ENCODE measurements around the gene LCE5A.
"Not testable (repeated sequence)": the region's sequence is repeated elsewhere in the genome, so short reads cannot be mapped to it uniquely, and the experiment has no call there.

The LCE5A gene

GRCh38 chr1:152510503-152510902 is at the start of gene LCE5A:
TSS of gene LCE5A (plus strand) at chr1:152510803. CDS start at chr1:152511535, 732 bp downstream.
- no peak for DNase-seq

DNA sequence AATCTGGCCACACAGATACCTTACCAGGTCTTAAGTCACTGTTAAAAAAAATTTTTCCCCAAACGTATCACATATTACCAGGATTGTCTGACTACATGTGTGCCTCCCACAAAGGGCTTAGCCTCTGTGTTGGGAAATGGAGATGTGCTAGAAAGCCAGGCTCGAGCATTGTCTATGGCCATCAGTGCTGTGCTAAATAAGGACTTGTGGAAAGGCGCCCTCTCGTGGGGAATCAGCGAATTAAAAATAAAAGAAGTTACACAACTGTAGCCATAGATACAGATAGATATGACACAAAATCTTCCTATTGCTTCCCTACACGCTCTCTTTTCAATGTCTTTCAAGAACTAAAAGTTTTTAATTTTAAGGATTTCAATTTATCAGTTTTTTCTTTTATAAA is 49.1 kb upstream of the LCE5A start:
- DNase-seq: peak; percentile 45

GRCh38 chr1:152462636-152463035 is 48.0 kb upstream of the LCE5A start:
- DNase-seq: no peak

- DNase-seq: no peak
Measured at GRCh38 chr1:152466217-152466616, 44.4 kb upstream of the LCE5A start.

GRCh38 chr1:152473887-152474537 is 36.6 kb upstream of the LCE5A start:
- DNase-seq: no peak

GRCh38 chr1:152479792-152480595 is 30.6 kb upstream of the LCE5A start:
- peak; percentile 61 for DNase-seq

DNA sequence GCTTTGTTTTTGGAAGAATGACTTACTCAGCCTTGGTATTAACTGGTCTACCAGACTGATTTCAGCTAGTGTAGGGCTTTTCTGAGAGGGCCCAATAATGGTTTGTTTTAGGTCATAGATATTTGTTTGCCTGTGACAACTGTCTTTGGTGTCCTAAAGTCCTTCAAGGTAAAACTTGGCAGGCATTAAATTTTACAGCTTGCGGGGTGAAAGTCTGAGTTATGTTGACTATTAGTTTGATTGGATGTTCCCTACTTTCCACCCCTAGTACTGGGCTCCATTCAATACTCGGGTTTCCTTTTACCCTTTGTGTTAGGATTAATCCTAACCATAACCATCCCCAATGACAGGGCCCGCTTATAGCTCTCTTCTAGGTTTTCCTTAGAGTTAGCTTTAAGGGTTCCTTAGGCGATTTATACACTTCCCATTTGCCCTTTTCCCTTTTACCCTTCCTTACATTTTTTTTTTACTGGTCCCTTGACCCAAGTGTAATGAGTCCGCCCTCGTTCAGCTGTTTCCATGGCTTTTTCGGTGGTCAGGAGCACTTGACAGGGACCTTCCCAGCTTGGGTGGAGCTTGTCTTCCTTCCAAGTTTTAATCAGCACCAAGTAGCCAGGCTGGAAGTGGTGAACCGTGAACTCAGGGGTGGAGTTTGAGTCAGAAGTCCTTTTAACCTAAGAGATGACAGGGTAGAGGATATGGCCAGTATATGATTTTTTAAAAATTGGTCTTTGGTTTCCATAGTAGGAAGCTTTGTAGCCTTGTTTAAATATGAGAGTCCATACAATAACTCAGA is 28.5 kb upstream of the LCE5A start:
- no peak for DNase-seq

DNA sequence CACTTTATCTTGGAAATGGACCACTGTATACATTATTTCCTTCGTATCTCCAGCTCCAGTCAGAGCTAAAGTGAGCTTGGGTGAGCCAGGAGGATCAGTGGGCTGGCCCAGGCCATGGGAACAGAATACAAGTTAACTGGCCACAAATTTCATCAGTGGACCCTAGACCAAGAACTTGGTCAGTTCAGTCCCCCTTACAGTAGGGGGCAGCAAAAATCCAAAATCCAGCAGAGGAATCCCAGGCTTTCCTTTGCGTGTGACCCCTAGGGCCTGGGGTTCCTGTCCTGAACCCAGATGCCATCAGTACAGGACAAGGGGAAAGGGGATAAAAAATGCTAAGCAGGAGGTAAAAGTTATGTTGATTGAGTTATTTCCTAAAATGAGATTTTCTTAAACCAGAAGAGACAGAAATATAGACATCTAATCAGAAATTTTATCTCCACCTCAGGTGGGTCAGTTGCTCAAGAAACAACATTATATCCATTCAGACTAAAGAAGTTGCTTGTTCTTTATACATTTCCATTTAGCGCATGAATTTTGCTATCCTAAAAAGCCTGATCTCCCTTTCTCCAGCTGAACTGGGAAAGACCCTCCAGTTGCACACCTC is 24.1 kb upstream of the LCE5A start:
- DNase-seq: no peak

GRCh38 chr1:152487871-152488270 is 22.7 kb upstream of the LCE5A start:
- DNase-seq: no peak

GRCh38 chr1:152491537-152491936 is 19.1 kb upstream of the LCE5A start:
- not testable (repeated sequence) for DNase-seq

DNA sequence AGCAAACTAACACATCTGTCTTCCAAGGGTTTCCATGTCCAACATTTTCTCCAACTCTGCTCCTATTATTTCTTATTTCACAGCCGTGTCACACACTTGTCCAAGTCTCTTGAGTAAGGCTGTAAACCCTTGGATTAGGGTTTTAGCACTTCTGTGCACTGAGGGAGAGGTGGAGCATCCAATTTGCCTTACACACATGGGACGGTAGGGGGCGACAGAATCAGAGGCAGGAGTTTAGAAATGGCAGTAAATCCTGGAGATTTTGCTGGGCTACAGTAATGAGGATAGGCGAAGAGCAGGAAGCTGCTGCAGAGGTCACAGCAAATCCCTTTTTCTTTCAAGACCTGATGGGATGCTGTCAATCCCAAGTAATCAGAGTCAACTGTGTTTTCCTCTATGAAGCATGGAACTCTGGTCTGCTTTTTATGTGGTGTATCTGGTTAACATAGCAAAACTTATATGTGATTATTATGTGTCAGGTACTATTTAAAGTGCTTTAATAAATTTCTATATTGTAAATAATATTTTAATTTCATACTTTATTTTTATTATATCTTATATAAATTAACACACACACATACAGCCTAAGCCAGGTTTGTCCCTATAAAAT is 15.4 kb upstream of the LCE5A start:
- DNase-seq: no peak

GRCh38 chr1:152497273-152497672 is 13.3 kb upstream of the LCE5A start:
- DNase-seq: no peak

DNA sequence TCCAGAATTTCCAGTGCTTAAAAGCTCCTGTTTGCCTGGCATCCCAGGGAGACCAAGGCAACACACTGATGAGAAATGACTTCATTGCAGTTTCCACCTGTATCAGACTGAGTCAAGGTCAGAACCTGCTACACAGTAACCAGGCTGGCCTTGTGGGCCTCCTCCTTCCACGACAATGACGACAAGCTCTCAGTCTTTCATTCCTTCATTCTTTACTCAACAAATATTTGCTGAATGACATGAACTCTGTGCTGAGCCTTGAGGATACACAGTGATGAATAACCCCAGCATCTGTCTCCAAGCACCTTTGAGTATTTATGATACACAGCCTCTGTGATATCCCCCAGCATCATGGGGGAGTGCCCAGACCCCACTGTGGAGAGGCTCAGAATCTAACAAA is 8.9 kb upstream of the LCE5A start:
- DNase-seq: no peak

DNA sequence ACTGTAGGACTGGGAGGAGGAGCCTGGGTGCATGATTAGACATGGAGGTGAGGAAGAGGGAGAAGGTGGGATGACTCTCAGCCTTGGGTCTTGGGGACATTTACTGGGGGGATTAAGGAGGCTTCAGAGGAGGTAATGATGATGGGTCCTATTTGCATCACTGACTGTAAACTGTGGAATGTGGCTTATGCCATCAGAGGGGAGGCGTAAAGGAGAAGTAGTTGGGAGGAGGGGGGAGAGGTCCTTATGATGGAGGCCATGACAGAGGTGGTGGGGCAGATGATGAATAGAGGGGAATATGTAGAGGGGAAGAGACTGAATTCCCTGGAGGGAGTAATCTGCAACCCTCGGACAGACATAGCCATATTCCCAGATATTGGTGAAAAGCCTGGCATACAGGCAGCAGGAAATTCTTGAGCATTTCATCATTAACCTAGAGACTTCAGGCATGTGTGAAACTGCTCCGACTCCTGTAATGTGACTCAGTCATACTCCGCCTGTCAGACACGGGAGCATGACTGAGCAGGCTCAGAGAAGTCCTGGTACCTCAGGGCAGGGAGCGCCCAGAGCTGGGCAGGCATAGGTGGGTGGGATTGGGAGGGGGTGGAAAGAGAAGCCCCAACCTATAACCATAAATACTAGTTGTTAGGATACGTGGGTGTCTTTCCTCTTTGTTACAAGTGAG is 8.0 kb upstream of the LCE5A start:
- DNase-seq: no peak

GRCh38 chr1:152505083-152505482 is 5.5 kb upstream of the LCE5A start:
- DNase-seq: no peak

GRCh38 chr1:152506899-152507498 is 3.6 kb upstream of the LCE5A start:
- DNase-seq: no peak

DNA sequence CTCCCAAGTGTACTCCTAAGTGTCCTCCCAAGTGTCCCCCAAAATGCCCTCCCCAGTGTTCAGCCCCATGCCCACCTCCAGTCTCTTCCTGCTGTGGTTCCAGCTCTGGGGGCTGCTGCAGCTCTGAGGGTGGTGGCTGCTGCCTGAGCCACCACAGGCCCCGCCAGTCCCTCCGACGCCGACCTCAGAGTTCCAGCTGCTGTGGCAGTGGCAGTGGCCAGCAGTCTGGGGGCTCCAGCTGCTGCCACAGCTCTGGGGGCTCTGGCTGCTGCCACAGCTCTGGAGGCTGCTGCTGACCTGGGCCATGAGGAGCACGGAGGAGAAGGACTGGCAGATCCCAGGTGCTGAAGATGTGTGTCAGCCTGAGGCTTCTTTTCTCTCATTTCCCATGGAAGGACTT is 993 bp downstream of the LCE5A start:
- no peak for DNase-seq

DNA sequence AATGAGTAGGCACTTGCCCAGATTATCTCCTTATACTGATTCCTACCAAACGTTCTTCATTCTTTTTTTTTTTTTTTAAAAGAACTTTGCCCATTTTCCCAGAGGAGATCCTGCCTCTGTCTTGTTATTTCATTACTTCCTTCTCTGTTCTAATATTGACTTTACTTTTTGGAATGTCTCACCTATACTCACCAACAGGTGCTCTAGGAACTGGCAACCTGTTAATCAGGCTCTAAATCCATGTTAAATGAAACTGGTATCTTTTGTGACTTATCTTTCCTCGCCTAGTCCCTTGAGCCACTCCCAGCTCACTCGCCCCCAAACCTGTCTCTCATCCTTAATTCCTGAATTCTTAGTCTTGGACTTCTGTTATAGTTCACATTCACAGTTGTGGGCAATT is 2.5 kb downstream of the LCE5A start:
- DNase-seq: no peak

DNA sequence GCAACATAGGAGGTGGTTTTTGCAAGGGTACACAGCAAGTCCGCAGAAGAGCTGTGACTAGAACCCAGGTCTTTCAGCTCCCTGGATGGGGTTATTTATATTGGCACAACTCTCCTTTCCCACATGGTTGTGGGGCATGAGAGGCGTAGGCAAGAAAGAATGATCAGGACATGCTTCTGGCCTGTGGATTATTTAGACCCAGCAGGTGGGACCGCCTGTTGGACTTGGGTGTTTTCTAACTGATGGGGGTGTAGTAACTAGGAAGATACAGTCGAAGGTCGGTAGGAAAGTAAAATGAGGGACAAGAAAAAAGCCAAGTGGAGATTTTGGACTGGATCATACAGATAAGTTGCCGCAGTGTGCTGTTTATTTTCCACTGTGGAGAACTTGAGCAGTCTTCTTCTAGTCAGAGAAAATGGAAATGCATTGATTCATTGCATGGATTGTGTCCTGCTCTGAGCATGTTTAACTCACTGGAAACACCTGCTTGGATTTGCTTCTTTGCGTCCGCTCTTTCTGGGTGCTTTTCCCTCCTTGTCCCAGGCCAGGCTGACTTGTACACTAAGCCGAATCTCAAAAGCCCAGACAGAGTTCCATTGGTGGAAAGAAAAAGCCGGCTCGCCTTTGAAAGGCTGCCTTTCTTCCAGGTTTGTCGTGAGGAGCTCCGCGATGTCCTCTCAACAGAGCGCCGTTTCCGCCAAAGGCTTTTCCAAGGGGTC is 4.3 kb downstream of the LCE5A start:
- DNase-seq: no peak

- DNase-seq: no peak
Measured at GRCh38 chr1:152515434-152515783, 4.8 kb downstream of the LCE5A start.

- DNase-seq: no peak
Measured at GRCh38 chr1:152516082-152516481, 5.5 kb downstream of the LCE5A start.

All from stimulated activated CD4-positive, alpha-beta T cell treated with anti-CD3 and anti-CD28 coated beads, Interleukin-4, amount 100 ng/mL, for 1 hour (primary cell).